ENCODE data around the gene FMC1.

- TF ChIP-seq POLR2A (IDR thresholded peaks at IDR 0.05) (no peak), CTCF (IDR thresholded peaks at IDR 0.05) (no peak)
These were observed 29.8 kb downstream of the FMC1 start for GRCh38 chr7:139370943-139371313.
